GM12801 (cell line): ENCODE measurements around the gene CACNA2D3.

ENCODE experiments used
- CTCF ChIP-seq: IDR thresholded peaks from one replicate; pipeline ENCODE4 v1.5.1; 2011; ENCODE audit warnings: control low read depth; ENCODE audit not compliant: insufficient read length; ENCODE audit errors: extremely low read depth

The CACNA2D3 gene

DNA sequence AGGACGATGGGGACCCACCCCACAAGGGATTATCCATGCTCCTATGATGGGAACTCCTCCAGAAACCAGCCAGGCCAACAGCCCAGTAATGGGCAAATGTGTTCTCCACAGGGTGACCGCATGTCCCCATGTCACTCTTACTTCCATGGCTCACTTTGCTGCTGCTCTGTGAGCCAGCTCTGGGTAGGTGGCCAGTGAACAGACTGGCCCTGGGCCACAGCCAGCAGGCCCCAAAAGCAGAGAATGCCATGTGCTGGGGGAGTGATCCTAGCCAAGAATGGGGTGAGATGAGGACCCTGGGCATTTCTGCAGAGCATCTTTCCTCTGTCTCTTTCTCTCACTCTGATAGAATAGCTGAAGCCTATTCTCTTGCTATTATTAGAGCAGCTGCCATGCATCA, 414.1 kb downstream of the CACNA2D3 start:
- no peak for TF ChIP-seq CTCF

- no peak for TF ChIP-seq CTCF
Measured at GRCh38 chr3:54537506-54537905, 415.2 kb downstream of the CACNA2D3 start.

- TF ChIP-seq CTCF, result no peak
Measured at GRCh38 chr3:54538346-54538745, 416.0 kb downstream of the CACNA2D3 start.

DNA sequence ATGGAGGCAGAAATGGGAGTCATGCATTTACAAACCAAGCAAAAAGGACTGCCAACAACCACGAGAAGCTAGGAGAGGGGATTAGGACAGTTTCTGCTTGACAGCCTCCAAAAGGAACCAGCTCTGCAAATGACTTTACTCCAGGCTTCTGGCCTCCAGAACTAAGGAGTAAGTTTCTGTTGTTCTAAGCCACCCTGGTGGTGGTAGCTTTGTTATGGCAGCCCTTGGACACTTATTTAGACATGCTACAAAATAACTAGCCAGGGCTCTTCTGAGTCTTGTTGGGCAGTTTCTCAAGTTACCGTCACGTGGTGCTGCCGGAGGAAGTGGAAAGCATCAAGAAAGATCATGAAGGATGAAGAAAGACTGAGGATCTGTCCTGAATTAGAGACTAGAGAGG, 419.0 kb downstream of the CACNA2D3 start:
- TF ChIP-seq CTCF, result no peak

DNA sequence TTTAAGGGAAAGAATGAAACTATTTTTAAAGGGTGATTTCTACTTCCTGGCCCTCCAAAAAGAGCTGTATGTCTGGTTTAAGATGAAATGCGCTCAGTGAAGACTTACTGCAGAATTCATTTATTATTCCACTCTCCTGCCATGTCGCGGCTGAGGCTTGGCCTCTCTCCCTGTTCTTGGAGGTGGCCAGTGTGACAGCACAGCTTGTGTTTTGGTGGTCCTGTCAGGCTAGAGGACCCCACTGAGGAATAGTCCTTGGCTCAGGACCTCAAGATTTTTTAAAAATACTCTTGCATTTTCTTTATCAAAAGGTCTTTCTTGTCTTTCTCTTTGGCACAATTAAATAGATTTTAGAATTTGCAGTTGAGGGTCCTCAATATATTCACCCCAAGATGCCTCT, 421.1 kb downstream of the CACNA2D3 start:
- TF ChIP-seq CTCF, result no peak

DNA sequence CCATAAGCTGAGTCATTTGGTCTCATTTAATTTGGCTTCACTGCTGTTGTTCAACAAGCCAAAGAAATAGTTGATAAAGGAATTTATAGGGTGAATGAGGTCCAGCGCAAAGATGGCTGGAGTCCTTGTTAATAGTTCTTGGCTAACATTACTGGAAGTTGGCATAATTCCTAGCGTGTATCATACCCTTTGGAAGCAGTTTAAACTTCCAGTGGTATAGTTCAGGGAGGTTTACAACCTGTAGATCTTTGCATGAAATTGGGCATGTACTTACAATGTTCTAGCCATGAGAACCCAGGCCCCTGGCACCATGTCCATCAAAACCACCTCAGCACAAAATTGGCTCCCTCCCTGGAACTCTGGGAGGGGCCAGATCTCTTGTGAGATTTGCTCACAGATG, 424.7 kb downstream of the CACNA2D3 start:
- TF ChIP-seq CTCF, result no peak

DNA sequence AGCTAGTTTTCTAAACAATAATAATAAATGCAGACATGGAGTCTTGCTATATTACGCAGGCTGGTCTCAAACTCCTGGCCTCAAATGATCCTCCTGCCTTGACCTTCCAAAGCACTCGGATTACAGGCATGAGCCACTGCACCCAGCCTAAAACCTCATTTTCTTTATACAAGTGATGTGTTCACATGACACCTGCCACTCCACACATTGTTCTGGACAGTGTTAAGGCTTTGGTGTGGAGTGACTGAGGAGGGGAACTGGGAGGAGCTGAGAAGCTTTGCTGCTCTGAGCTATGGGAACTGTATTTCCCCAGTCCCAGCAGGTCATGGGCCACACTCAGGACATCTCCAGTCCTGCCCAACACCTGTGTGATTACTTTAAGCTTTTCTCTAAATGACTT, 425.5 kb downstream of the CACNA2D3 start:
- no peak for TF ChIP-seq CTCF
